Calu3 (cell line): ENCODE data around the gene MAML3. TPM values are rescaled to one million over a fixed set of nuclear protein-coding genes. Genes with fewer than 3 reads are reported as not detected.
"Not testable (repeated sequence)": the region's sequence is repeated elsewhere in the genome, so short reads cannot be mapped to it uniquely, and the experiment has no call there.

ENCODE experiments used
- BruUV-seq: library from RNA; stranded (reverse); fragments of 400-500 nt; replicated peaks from 2 replicates; lab custom pipeline; 2021; lab: Mats Ljungman, UMichigan
- CTCF ChIA-PET: fragments of 300-600 bp; sonication (Branson Sonifier 250); formaldehyde crosslinking; loops from one replicate; lab custom pipeline; 2022; ENCODE audit warnings: antibody characterized with exemption; lab: Charles Lee
- DNase-seq: peaks from one replicate; pipeline ENCODE4 v3.0.0; 2022
- H3K27ac Mint-ChIP-seq: one replicate; pipeline ENCODE4 v1.8.0; 2022; ENCODE audit warnings: mixed read lengths; ENCODE audit not compliant: unreplicated experiment
- H3K27me3 Mint-ChIP-seq: one replicate; pipeline ENCODE4 v1.8.0; 2022; ENCODE audit warnings: mixed read lengths; ENCODE audit not compliant: unreplicated experiment
- H3K36me3 Mint-ChIP-seq: one replicate; pipeline ENCODE4 v1.8.0; 2022; ENCODE audit warnings: mild to moderate bottlenecking, moderate library complexity, mixed read lengths; ENCODE audit not compliant: insufficient read depth, unreplicated experiment
- H3K4me1 Mint-ChIP-seq: one replicate; pipeline ENCODE4 v1.8.0; 2022; ENCODE audit warnings: mild to moderate bottlenecking, low read depth, mixed read lengths; ENCODE audit not compliant: unreplicated experiment
- H3K4me3 Mint-ChIP-seq: one replicate; pipeline ENCODE4 v1.8.0; 2022; ENCODE audit warnings: mild to moderate bottlenecking, low read depth, moderate library complexity, mixed read lengths; ENCODE audit not compliant: unreplicated experiment
- H3K9me3 Mint-ChIP-seq: one replicate; pipeline ENCODE4 v1.8.0; 2022; ENCODE audit warnings: low read depth, mixed read lengths; ENCODE audit not compliant: unreplicated experiment
- CTCF ChIP-seq: fragments of 200-600 bp; IDR thresholded peaks from one replicate; pipeline ENCODE4 v1.8.0; 2022; ENCODE audit warnings: antibody characterized with exemption; ENCODE audit not compliant: unreplicated experiment
- intact Hi-C: fragments of 100-400 bp; cut with micrococcal nuclease; formaldehyde crosslinking; loops from one replicate; pipeline ENCODE4 v1.10.0; 2022; ENCODE audit not compliant: unreplicated experiment
- total RNA-seq: library from RNA; stranded (reverse); gene quantifications from 2 replicates; pipeline ENCODE4 v1.2.3, GENCODE V29; 2022

The MAML3 gene
- total RNA-seq, 1 experiment from 2014 or later: 4.0 TPM

GRCh38 chr4:139704915-139705485 is 449.0 kb downstream of the MAML3 start:
- H3K4me1 Mint-ChIP-seq: no peaks in the 10 kb centered on the region
- no peaks in the 10 kb centered on the region for H3K27me3 Mint-ChIP-seq
- H3K36me3 Mint-ChIP-seq: no peaks in the 10 kb centered on the region
- no peaks in the 10 kb centered on the region for H3K9me3 Mint-ChIP-seq
- DNase-seq: no peak
- TF ChIP-seq CTCF: no peak
- H3K27ac Mint-ChIP-seq: no peak overlapping the region
- CTCF ChIA-PET: interaction anchor here (1.1 kb wide), 1 partner anchor 48 kb away, joined by 5 read pairs; no protein-coding TSS in a partner anchor
- no TSS peak for BruUV-seq
- intact Hi-C loops: loop anchor here (5.0 kb wide), 1 partner anchor 48 kb away; no protein-coding TSS in a partner anchor
- no peak overlapping the region for H3K4me3 Mint-ChIP-seq

- CTCF ChIA-PET: no interaction called here
- Mint-ChIP-seq H3K4me1 (no peaks in the 10 kb centered on the region), H3K27ac (no peak overlapping the region), H3K27me3 (no peaks in the 10 kb centered on the region), H3K4me3 (no peak overlapping the region), H3K9me3 (peaks cover 4% of the 10 kb centered on the region), H3K36me3 (no peaks in the 10 kb centered on the region)
- no peak for DNase-seq
- intact Hi-C loops: loop anchor here (5.0 kb wide), 1 partner anchor 43 kb away; no protein-coding TSS in a partner anchor
- no TSS peak for BruUV-seq
- TF ChIP-seq CTCF: no peak
Observed at GRCh38 chr4:139700568-139700967, 453.4 kb downstream of the MAML3 start.

- CTCF ChIA-PET, H3K4me1 Mint-ChIP-seq, H3K4me3 Mint-ChIP-seq, H3K27ac Mint-ChIP-seq, H3K36me3 Mint-ChIP-seq, intact Hi-C loops, BruUV-seq, DNase-seq, H3K9me3 Mint-ChIP-seq, H3K27me3 Mint-ChIP-seq: not testable (repeated sequence)
Observed at GRCh38 chr4:139698167-139698925, 455.6 kb downstream of the MAML3 start.

- Mint-ChIP-seq H3K27ac (no peak overlapping the region), H3K27me3 (no peaks in the 10 kb centered on the region), H3K9me3 (peaks cover 4% of the 10 kb centered on the region), H3K4me3 (no peak overlapping the region), H3K36me3 (no peaks in the 10 kb centered on the region), H3K4me1 (no peaks in the 10 kb centered on the region)
- DNase-seq: no peak
- BruUV-seq: no TSS peak
- intact Hi-C loops: no loop called here
- CTCF ChIA-PET: no interaction called here
- TF ChIP-seq CTCF: no peak
Observed at GRCh38 chr4:139696491-139696890, 457.5 kb downstream of the MAML3 start.
